Raji (cell line): Measurements from ENCODE around the gene LCA5L.

Source experiments
- POLR2A ChIP-seq: IDR thresholded peaks from 2 replicates; pipeline ENCODE4 v1.6.1; 2011; ENCODE audit warnings: low read depth, low read length, control low read depth; ENCODE audit not compliant: insufficient read depth

Gene LCA5L

GRCh38 chr21:39454949-39455668 is 9.5 kb upstream of the LCA5L start:
- TF ChIP-seq POLR2A, result no peak

- no peak for TF ChIP-seq POLR2A
These were observed 8.1 kb upstream of the LCA5L start for GRCh38 chr21:39453571-39454179.

DNA sequence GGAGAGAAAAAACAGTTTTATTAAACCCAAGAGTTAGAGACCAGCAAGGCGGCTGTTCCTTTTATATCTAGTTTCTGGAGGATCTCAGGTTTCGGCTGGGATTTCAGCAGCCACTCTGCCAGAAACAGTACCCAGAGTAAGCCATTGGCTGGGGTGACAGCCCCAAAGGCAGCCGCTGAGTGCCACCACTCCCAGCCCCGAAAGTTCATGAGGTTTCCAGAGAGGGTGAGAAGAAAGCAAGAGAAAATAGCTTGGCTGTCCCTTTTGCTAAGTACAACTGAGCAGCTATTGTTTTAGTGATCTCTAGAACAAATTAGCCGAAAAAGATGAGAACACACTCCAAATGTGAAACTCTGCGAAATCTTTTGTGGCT is 7.4 kb upstream of the LCA5L start:
- no peak for TF ChIP-seq POLR2A

- no peak for TF ChIP-seq POLR2A
These were observed 6.8 kb upstream of the LCA5L start for GRCh38 chr21:39452207-39452969.

GRCh38 chr21:39451332-39452206 is 6.0 kb upstream of the LCA5L start, which contains the start of gene SH3BGR:
TSS of gene SH3BGR (plus strand) at chr21:39451970. CDS start at chr21:39452097, 127 bp downstream.
- TF ChIP-seq POLR2A, result no peak

DNA sequence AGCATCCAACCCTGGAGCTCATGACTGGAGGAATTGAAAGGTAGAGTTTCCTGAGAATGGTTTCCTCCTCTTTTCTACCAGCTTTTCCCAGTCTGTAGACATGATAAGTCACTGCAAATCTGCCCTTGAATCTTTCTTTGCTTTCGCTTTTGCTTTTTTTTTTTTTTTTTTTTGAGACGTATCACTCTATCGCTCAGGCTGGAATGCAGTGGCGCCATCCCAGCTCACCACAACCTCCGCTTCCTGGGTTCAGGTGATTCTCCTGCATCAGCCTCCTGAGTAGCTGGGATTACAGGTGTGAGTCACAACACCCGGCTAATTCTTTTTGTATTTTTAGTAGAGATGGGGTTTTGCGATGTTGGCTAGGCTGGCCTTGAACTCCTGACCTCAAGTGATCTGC is 1.7 kb upstream of the LCA5L start:
- TF ChIP-seq POLR2A, result no peak

DNA sequence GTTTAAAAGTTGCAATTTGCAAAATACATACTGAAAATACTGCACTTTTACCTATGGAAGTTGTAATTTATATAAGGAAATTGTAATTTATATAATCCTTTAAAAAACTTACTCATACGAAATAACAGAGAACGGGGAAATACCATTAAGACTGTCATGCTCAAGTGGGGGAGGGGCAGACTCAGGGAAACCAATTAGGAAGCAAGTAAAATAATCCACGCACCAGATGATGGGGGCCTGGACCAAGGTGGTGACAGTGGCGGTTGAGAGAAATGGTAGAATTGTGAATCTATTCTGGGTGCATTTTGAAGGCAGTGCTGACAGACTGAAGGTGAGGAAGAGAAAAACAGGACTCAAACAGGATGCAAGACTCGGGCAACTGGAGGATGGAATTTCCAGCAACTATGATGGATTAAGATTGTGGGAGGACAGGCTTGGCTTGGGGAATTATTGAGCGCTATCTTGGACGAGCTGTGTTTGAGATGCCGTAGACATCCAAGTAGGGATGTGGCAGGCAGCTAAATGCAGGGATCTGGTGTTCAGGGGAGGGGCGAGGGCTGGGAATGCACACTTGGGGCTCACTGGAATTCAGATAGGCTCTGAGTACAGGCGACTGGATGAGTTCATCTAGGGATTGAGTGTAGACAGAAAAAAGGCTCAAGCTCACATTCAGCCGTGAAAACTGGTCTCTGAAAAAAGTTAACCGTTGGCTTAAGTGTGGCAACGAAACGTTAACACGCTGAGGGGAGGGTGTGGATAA is 977 bp downstream of the LCA5L start:
- TF ChIP-seq POLR2A, result no peak

- TF ChIP-seq POLR2A, result no peak
These were observed 3.8 kb downstream of the LCA5L start for GRCh38 chr21:39441502-39442475.

DNA sequence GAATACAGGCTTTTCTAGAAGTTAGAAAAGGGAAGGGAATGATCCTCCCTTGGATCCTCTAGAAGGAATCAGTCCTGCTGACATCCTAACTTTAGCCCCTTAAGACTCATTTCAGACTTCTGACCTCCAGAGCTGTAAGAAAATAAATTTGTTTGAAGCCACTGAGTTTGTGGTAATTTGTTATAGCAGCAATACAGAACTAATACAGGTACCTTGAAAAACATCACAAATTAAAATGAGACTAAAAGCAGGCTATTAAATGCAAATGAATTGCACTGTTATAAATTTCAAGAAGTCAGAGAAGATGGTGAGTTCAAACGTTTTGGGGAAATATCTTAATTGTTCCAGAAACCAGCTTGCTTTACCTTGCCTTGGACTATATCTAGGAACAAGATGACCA is 6.3 kb downstream of the LCA5L start:
- no peak for TF ChIP-seq POLR2A

DNA sequence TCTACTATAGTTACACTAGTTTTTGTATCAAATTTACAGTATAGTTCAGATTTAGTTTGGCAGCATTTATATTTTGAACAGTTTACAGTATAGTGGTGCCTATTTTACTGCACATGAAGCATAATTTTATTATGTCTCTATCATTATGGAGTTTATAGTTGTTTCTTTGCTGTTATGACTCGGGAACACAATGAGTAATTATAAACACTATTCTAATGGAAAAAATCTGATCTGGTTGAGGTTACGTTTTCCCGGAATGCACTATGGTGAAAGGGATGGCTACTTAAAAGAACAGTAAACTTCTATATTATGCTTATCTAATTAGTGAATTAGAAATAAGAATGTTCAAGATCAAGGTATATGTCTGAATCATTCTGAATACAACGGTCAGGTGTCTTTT is 10.6 kb downstream of the LCA5L start:
- TF ChIP-seq POLR2A, result no peak

GRCh38 chr21:39430954-39431353 is 14.6 kb downstream of the LCA5L start:
- TF ChIP-seq POLR2A, result no peak

GRCh38 chr21:39430457-39430856 is 15.1 kb downstream of the LCA5L start:
- TF ChIP-seq POLR2A, result no peak

DNA sequence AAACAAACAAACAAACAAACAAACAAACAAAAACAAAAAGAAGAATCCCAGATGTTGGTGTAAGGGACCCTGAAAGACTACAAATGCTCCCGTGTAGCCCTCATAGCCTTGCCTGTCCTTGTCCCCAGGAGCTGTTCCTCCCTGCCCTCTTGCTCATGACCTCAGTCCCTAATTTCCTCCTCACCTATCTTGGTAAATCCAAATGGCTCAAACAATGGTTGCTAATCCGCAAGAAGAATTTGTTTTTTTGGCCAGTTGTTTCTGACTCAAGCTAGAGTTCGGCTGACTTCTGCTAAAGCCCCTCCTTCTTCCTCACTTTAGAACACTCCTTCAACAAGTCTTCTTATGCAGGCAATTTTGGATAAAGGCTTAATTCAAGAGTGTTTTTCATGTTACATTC is 15.6 kb downstream of the LCA5L start:
- no peak for TF ChIP-seq POLR2A
